CD14-positive monocyte (primary cell): Measurements from ENCODE around the gene PDE4D. TPM values are rescaled to one million over a fixed set of nuclear protein-coding genes. Genes with fewer than 3 reads are reported as not detected.

Experiments used
- DNase-seq, 3 donors: peaks; one replicate each; pipeline ENCODE4 v3.0.0-alpha.2; 2011 to 2022
- H2AFZ ChIP-seq: 2 replicates; pipeline ENCODE4 v1.6.0; 2012; ENCODE audit warnings: mild to moderate bottlenecking, low read depth, low read length, inconsistent platforms; ENCODE audit not compliant: insufficient read depth, poor library complexity, severe bottlenecking
- H3K27ac ChIP-seq, 2 donors: 1 replicate in 1 of 2; 2 replicates in 1 of 2; pipeline ENCODE4 v1.5.1; 2012 to 2013; ENCODE audit warnings: low read length in 2 of 2, control low read depth in 1 of 2, inconsistent platforms in 1 of 2, low read depth in 1 of 2, mild to moderate bottlenecking in 1 of 2
- H3K27me3 ChIP-seq, 2 donors: one replicate each; pipeline versions ENCODE4 v1.6.0 to v1.6.1; 2011 to 2013; ENCODE audit warnings: low read length in 2 of 2; ENCODE audit not compliant: control insufficient read depth in 2 of 2, insufficient read depth in 2 of 2
- H3K36me3 ChIP-seq, 2 donors: replicated peaks in 1 of 2; 1 replicate in 1 of 2; 2 replicates in 1 of 2; pipeline versions ENCODE4 v1.5.1 to v1.6.1; 2012 to 2013; ENCODE audit warnings: low read length in 2 of 2, control low read depth in 1 of 2, inconsistent platforms in 1 of 2, mild to moderate bottlenecking in 1 of 2; ENCODE audit not compliant: insufficient read depth in 2 of 2, control insufficient read depth in 1 of 2
- H3K4me1 ChIP-seq, 2 donors: 1 replicate in 1 of 2; 2 replicates in 1 of 2; pipeline versions ENCODE4 v1.5.1 to v1.6.1; 2012 to 2013; ENCODE audit warnings: low read length in 2 of 2, control low read depth in 1 of 2, inconsistent platforms in 1 of 2, mild to moderate bottlenecking in 1 of 2, moderate library complexity in 1 of 2; ENCODE audit not compliant: insufficient read depth in 2 of 2, control insufficient read depth in 1 of 2
- H3K4me2 ChIP-seq: replicated peaks from 2 replicates; pipeline ENCODE3; 2012; ENCODE audit warnings: low read length, moderate library complexity, mild to moderate bottlenecking; ENCODE audit not compliant: poor library complexity, severe bottlenecking; ENCODE audit errors: extremely low read depth
- H3K4me3 ChIP-seq, 3 experiments: fragments of 200-600 bp in 1 of 3; sonication (generic) in 1 of 3; replicated peaks in 1 of 3; 1 replicate in 2 of 3; 2 replicates in 1 of 3; pipeline ENCODE4 v1.5.1; 2011 to 2013; ENCODE audit warnings: low read length in 3 of 3, mild to moderate bottlenecking in 3 of 3, control low read depth in 2 of 3, low read depth in 2 of 3, inconsistent platforms in 1 of 3, moderate library complexity in 1 of 3
- H3K79me2 ChIP-seq: 2 replicates; pipeline ENCODE4 v1.6.0; 2012; ENCODE audit warnings: mild to moderate bottlenecking, control low read depth, inconsistent platforms, low read length, moderate library complexity; ENCODE audit not compliant: insufficient read depth
- H3K9ac ChIP-seq: 2 replicates; pipeline ENCODE4 v1.6.0; 2017; ENCODE audit warnings: low read length, mild to moderate bottlenecking; ENCODE audit not compliant: insufficient read depth, poor library complexity, severe bottlenecking
- H3K9me3 ChIP-seq, 2 donors: replicated peaks in 1 of 2; 1 replicate in 1 of 2; 2 replicates in 1 of 2; pipeline versions ENCODE4 v1.5.1 to v1.6.1; 2012 to 2013; ENCODE audit warnings: low read length in 2 of 2, control low read depth in 1 of 2; ENCODE audit not compliant: control insufficient read depth in 1 of 2, insufficient read depth in 1 of 2
- H4K20me1 ChIP-seq: 2 replicates; pipeline ENCODE4 v1.6.0; 2012; ENCODE audit warnings: mild to moderate bottlenecking, low read length, control low read depth, moderate library complexity; ENCODE audit not compliant: insufficient read depth
- H3K27ac Mint-ChIP-seq, 7 donors: one replicate each; pipeline ENCODE4 v1.8.0; 2020; ENCODE audit warnings: mild to moderate bottlenecking in 7 of 7, mixed read lengths in 7 of 7, moderate library complexity in 6 of 7, inconsistent platforms in 2 of 7
- H3K27me3 Mint-ChIP-seq, 3 donors: one replicate each; pipeline ENCODE4 v1.8.0; 2021 to 2022; ENCODE audit warnings: low read depth in 3 of 3, mild to moderate bottlenecking in 3 of 3, mixed read lengths in 3 of 3, moderate library complexity in 3 of 3, inconsistent platforms in 1 of 3
- H3K36me3 Mint-ChIP-seq, 2 donors: one replicate each; pipeline ENCODE4 v1.8.0; 2020; ENCODE audit warnings: mixed read lengths in 2 of 2, inconsistent platforms in 1 of 2, mild to moderate bottlenecking in 1 of 2
- H3K4me1 Mint-ChIP-seq: one replicate; pipeline ENCODE4 v1.8.0; 2020; ENCODE audit warnings: mild to moderate bottlenecking, mixed read lengths
- H3K4me3 Mint-ChIP-seq, 2 donors: one replicate each; pipeline ENCODE4 v1.8.0; 2020; ENCODE audit warnings: mild to moderate bottlenecking in 2 of 2, mixed read lengths in 2 of 2, moderate library complexity in 1 of 2
- H3K9me3 Mint-ChIP-seq, 7 donors: one replicate each; pipeline ENCODE4 v1.8.0; 2020 to 2022; ENCODE audit warnings: mixed read lengths in 7 of 7, mild to moderate bottlenecking in 6 of 7, moderate library complexity in 6 of 7, inconsistent platforms in 2 of 7
- CTCF ChIP-seq: fragments of 200-600 bp; IDR thresholded peaks from one replicate; pipeline ENCODE4 v1.8.0; 2022; ENCODE audit warnings: antibody characterized with exemption, mild to moderate bottlenecking
- WGBS: methylation state at CpG from one replicate; pipeline ENCODE4 v1.1.5; 2013; ENCODE audit warnings: missing lambda C conversion rate; ENCODE audit not compliant: insufficient coverage; 5-methylcytosine and 5-hydroxymethylcytosine counted together
- intact Hi-C, 2 donors: fragments of 100-400 bp; cut with micrococcal nuclease; formaldehyde crosslinking; loops; one replicate each; pipeline versions ENCODE4 v1.15.0 to v1.15.1; 2023
- polyA plus RNA-seq, 3 donors: library from polyadenylated mRNA; depleted of rRNA in 1 of 3; unstranded in 2 of 3; stranded (reverse) in 1 of 3; fragments of 300-500 nt in 2 of 3; fragments of >200 nt in 1 of 3; fragmentation: Illumina TruSeq in 2 of 3; gene quantifications; 1 replicate in 2 of 3; 2 replicates in 1 of 3; pipeline ENCODE4 v1.2.3, GENCODE V29; 2012 to 2021

PDE4D gene
- polyA plus RNA-seq, 3 donors: 1.9 to 3.4 (median 2.8) TPM

DNA sequence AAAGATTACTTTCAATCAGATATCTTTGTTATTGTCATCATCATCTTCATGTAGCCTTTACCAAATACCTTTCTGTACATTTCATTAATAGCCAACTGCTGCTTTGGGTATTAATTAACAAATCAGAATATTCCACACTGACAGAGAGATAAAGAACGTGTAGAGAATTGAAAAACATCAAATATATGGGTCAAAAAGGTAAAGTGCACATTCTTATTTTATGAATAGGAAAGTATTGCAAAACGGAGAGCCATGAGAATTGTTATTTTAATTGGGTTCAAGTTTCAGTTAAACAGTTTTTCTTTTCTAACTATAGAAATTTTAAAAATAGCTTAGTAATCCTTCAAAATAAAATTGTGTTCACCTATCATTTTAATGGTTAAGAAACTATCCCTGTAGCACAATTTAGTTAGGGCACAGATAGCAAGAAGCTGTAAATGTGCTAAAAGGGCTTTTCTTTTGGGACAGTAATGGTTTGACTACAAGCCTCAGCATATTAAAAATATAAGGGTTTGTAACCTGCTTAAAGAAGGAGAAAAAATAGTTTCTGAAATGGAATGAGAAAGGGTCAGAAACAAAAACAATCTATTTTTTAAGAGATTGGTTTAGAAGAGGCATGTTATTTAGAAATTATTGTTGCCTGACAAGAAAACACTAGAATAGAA is 62.9 kb downstream of the PDE4D start:
- H3K4me1 ChIP-seq: no peaks in the 10 kb centered on the region
- H3K27ac ChIP-seq: no peak overlapping the region
- H3K27ac Mint-ChIP-seq: no peak overlapping the region
- no peaks in the 10 kb centered on the region for H4K20me1 ChIP-seq
- TF ChIP-seq CTCF: no peak
- no peak overlapping the region for H3K4me3 Mint-ChIP-seq
- H3K4me3 ChIP-seq: no peak overlapping the region
- H3K36me3 Mint-ChIP-seq: peaks cover 7 to 12% of the 10 kb centered on the region in 2 donors
- H3K36me3 ChIP-seq: no peaks in the 10 kb centered on the region
- H3K9ac ChIP-seq: no peak overlapping the region
- no peaks in the 10 kb centered on the region for H3K27me3 ChIP-seq
- H3K9me3 Mint-ChIP-seq: no peaks in the 10 kb centered on the region
- no peak for DNase-seq
- no peaks in the 10 kb centered on the region for H3K9me3 ChIP-seq
- H2AFZ ChIP-seq: no peak overlapping the region
- WGBS: no CpG with 5 or more reads among the region's 2 CpGs
- no peaks in the 10 kb centered on the region for H3K4me1 Mint-ChIP-seq
- intact Hi-C loops: no loop called here
- no peaks in the 10 kb centered on the region for H3K79me2 ChIP-seq
- no peak overlapping the region for H3K4me2 ChIP-seq
- peaks cover 0 to 2% (median 0%) of the 10 kb centered on the region in 3 donors for H3K27me3 Mint-ChIP-seq

DNA sequence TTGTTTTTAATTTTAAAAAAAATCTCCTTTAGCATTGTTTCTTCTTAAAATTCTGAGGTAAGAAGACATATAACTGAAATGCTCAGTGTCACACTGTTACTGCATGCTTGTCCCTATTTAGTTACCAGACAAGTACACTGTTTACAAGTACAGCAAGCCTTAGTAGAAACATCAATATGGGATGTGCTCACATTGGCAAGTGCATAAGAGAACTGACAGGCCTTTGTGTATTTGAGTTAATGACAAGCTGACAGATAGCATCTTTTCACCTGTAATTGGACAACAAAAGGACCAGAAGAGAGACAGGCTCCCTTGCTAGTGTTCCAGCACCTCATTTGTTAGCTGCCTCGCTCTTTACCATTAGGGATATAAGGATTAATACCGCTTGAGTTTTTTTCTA is 63.6 kb downstream of the PDE4D start:
- Histone ChIP-seq H3K79me2 (no peaks in the 10 kb centered on the region), H3K9me3 (no peaks in the 10 kb centered on the region), H4K20me1 (no peaks in the 10 kb centered on the region), H3K4me3 (no peak overlapping the region), H2AFZ (no peak overlapping the region), H3K4me2 (no peak overlapping the region), H3K4me1 (no peaks in the 10 kb centered on the region), H3K36me3 (no peaks in the 10 kb centered on the region), H3K27ac (no peak overlapping the region), H3K9ac (no peak overlapping the region), H3K27me3 (no peaks in the 10 kb centered on the region)
- no peak for DNase-seq
- Mint-ChIP-seq H3K4me1 (no peaks in the 10 kb centered on the region), H3K4me3 (no peak overlapping the region), H3K27me3 (peaks cover 0 to 2% (median 0%) of the 10 kb centered on the region in 3 donors), H3K27ac (no peak overlapping the region), H3K36me3 (peaks cover 10 to 12% of the 10 kb centered on the region in 2 donors), H3K9me3 (no peaks in the 10 kb centered on the region)
- WGBS: no CpG with 5 or more reads among the region's 2 CpGs
- intact Hi-C loops: no loop called here
- TF ChIP-seq CTCF: no peak
